SK-N-SH treated with all-trans-retinoic acid at 6 μM for 48 hours (cell line): ENCODE measurements around the gene LPIN1.

Experiments used
- ATAC-seq: fragments of 200-7000 bp; cut with Tn5 transposase; 3 replicates; pipeline ENCODE4 v1.9.1; 2020; ENCODE audit warnings: mild to moderate bottlenecking, moderate library complexity
- ARNTL ChIP-seq: fragments of 450-650 bp; formaldehyde crosslinking; IDR thresholded peaks from 2 replicates; pipeline ENCODE4 v1.5.0; 2020; ENCODE audit warnings: low read depth, mild to moderate bottlenecking, moderate library complexity, borderline replicate concordance
- BACH2 ChIP-seq: fragments of 250-450 bp; sonication (Bioruptor Pico); IDR thresholded peaks from 2 replicates; pipeline ENCODE4 v1.9.0; 2021; ENCODE audit warnings: mild to moderate bottlenecking, borderline replicate concordance
- CREB5 ChIP-seq: fragments of 250-450 bp; sonication (Bioruptor Pico); IDR thresholded peaks from 2 replicates; pipeline ENCODE4 v1.5.1; 2020; ENCODE audit warnings: low read depth, mild to moderate bottlenecking, moderate library complexity
- CSDC2 ChIP-seq: fragments of 250-450 bp; sonication (Bioruptor Pico); IDR thresholded peaks from 2 replicates; pipeline ENCODE4 v1.5.0; 2020; ENCODE audit warnings: mild to moderate bottlenecking, moderate library complexity
- CSRNP3 ChIP-seq: fragments of 250-450 bp; sonication (Bioruptor Pico); IDR thresholded peaks from 2 replicates; pipeline ENCODE4 v1.5.1; 2021; ENCODE audit warnings: mild to moderate bottlenecking, moderate library complexity
- ESRRG ChIP-seq: fragments of 250-450 bp; sonication (Bioruptor Pico); IDR thresholded peaks from 2 replicates; pipeline ENCODE4 v1.6.1; 2021; ENCODE audit warnings: mild to moderate bottlenecking
- GLIS3 ChIP-seq: fragments of 250-450 bp; sonication (Bioruptor Pico); IDR thresholded peaks from 2 replicates; pipeline ENCODE4 v1.5.0; 2020; ENCODE audit warnings: mild to moderate bottlenecking, moderate library complexity
- ISL1 ChIP-seq: fragments of 250-450 bp; sonication (Bioruptor Pico); IDR thresholded peaks from 2 replicates; pipeline ENCODE4 v2.1.2; 2022; ENCODE audit warnings: mild to moderate bottlenecking, moderate library complexity
- OSR1 ChIP-seq: fragments of 250-450 bp; sonication (Bioruptor Pico); IDR thresholded peaks from 2 replicates; pipeline ENCODE4 v1.8.0; 2022; ENCODE audit warnings: moderate library complexity, mild to moderate bottlenecking, inconsistent platforms
- PATZ1 ChIP-seq: fragments of 250-450 bp; sonication (Bioruptor Pico); IDR thresholded peaks from 2 replicates; pipeline ENCODE4 v1.8.0; 2020; ENCODE audit warnings: mild to moderate bottlenecking, moderate library complexity, borderline replicate concordance
- POU6F1 ChIP-seq: fragments of 250-450 bp; sonication (Bioruptor Pico); IDR thresholded peaks from 2 replicates; pipeline ENCODE4 v1.8.0; 2021; ENCODE audit warnings: low read depth, mild to moderate bottlenecking, moderate library complexity, borderline replicate concordance
- RARB ChIP-seq: fragments of 250-450 bp; sonication (Bioruptor Pico); IDR thresholded peaks from 2 replicates; pipeline ENCODE4 v1.8.0; 2021; ENCODE audit warnings: mild to moderate bottlenecking, moderate library complexity
- SNAI2 ChIP-seq: fragments of 250-450 bp; sonication (Bioruptor Pico); IDR thresholded peaks from 2 replicates; pipeline ENCODE4 v1.5.0; 2020; ENCODE audit warnings: mild to moderate bottlenecking, moderate library complexity
- TOX ChIP-seq: fragments of 250-450 bp; sonication (Bioruptor Pico); IDR thresholded peaks from 2 replicates; pipeline ENCODE4 v1.8.0; 2021; ENCODE audit warnings: mild to moderate bottlenecking, moderate library complexity, borderline replicate concordance
- TSHZ2 ChIP-seq: fragments of 250-450 bp; sonication (Bioruptor Pico); IDR thresholded peaks from 2 replicates; pipeline ENCODE4 v1.5.0; 2020; ENCODE audit warnings: mild to moderate bottlenecking, moderate library complexity
- ZC3H10 ChIP-seq: fragments of 250-450 bp; sonication (Bioruptor Pico); IDR thresholded peaks from 2 replicates; pipeline ENCODE4 v1.5.1; 2021; ENCODE audit warnings: mild to moderate bottlenecking, moderate library complexity
- ZFP3 ChIP-seq: fragments of 250-450 bp; sonication (Bioruptor Pico); IDR thresholded peaks from 2 replicates; pipeline ENCODE4 v1.5.0; 2020; ENCODE audit warnings: mild to moderate bottlenecking, moderate library complexity
- ZNF565 ChIP-seq: fragments of 450-650 bp; formaldehyde crosslinking; conservative IDR thresholded peaks from 2 replicates; pipeline ENCODE4 v1.5.0; 2020; ENCODE audit warnings: low read depth, mild to moderate bottlenecking, moderate library complexity
- ZNF70 ChIP-seq: fragments of 450-650 bp; formaldehyde crosslinking; IDR thresholded peaks from 2 replicates; pipeline ENCODE4 v1.5.0; 2020; ENCODE audit warnings: mild to moderate bottlenecking, moderate library complexity
- ZNF8 ChIP-seq: fragments of 450-650 bp; formaldehyde crosslinking; IDR thresholded peaks from 2 replicates; pipeline ENCODE4 v1.5.0; 2020; ENCODE audit warnings: mild to moderate bottlenecking, moderate library complexity

LPIN1 gene

GRCh38 chr2:11805920-11806319 is 59.5 kb downstream of the LPIN1 start (continued):
- TF ChIP-seq CSRNP3 (no peak), ISL1 (CRISPR knock-in tag) (no peak)

GRCh38 chr2:11807156-11808015 is 61.0 kb downstream of the LPIN1 start:
- ATAC-seq, result no peak
- TF ChIP-seq TSHZ2, result no peak
- TF ChIP-seq OSR1 (CRISPR knock-in tag), result no peak
- TF ChIP-seq ZNF565 (CRISPR knock-in tag), result no peak
- TF ChIP-seq CSRNP3, result no peak
- no peak for TF ChIP-seq TOX
- no peak for TF ChIP-seq BACH2 (CRISPR knock-in tag)
- TF ChIP-seq ZNF8 (CRISPR knock-in tag), result no peak
- no peak for TF ChIP-seq SNAI2 (CRISPR knock-in tag)

- ATAC-seq, result no peak
- TF ChIP-seq ZNF70 (CRISPR knock-in tag), result no peak
- no peak for TF ChIP-seq CSDC2 (CRISPR knock-in tag)
- no peak for TF ChIP-seq PATZ1 (CRISPR knock-in tag)
- TF ChIP-seq, all 23 proteins: peak for 0
Observed at GRCh38 chr2:11808016-11808400, 61.6 kb downstream of the LPIN1 start.

- no peak for TF ChIP-seq POU6F1 (CRISPR knock-in tag)
- no peak for TF ChIP-seq RARB (CRISPR knock-in tag)
- no peak for ATAC-seq
Observed at GRCh38 chr2:11809586-11810236, 63.3 kb downstream of the LPIN1 start.

GRCh38 chr2:11810237-11810977 is 64.0 kb downstream of the LPIN1 start:
- no peak for ATAC-seq
- TF ChIP-seq ARNTL (CRISPR knock-in tag) (no peak), BACH2 (CRISPR knock-in tag) (no peak), ZNF70 (CRISPR knock-in tag) (no peak), ZFP3 (CRISPR knock-in tag) (no peak), CREB5 (no peak), ISL1 (CRISPR knock-in tag) (no peak), ZC3H10 (no peak), CSRNP3 (no peak), GLIS3 (CRISPR knock-in tag) (no peak), ESRRG (CRISPR knock-in tag) (no peak)
